Neural crest cell (in vitro differentiated cells): ENCODE results near the gene ADGRF5. TPM values are rescaled to one million over a fixed set of nuclear protein-coding genes. Genes with fewer than 3 reads are reported as not detected.

Experiments used
- DNase-seq: peaks from one replicate; pipeline ENCODE4 v3.0.0; 2021; ENCODE audit warnings: low read depth, mixed read lengths, low spot score
- H3K27ac Mint-ChIP-seq: one replicate; pipeline ENCODE4 v1.8.0; 2021; ENCODE audit warnings: mild to moderate bottlenecking, mixed read lengths; ENCODE audit not compliant: unreplicated experiment
- H3K27me3 Mint-ChIP-seq: 2 replicates; pipeline ENCODE4 v1.8.0; 2021; ENCODE audit warnings: low read depth, mild to moderate bottlenecking, mixed read lengths
- H3K36me3 Mint-ChIP-seq: 2 replicates; pipeline ENCODE4 v1.8.0; 2021; ENCODE audit warnings: low read depth, mild to moderate bottlenecking, mixed read lengths
- H3K4me1 Mint-ChIP-seq: 2 replicates; pipeline ENCODE4 v1.8.0; 2021; ENCODE audit warnings: mixed read lengths
- H3K4me3 Mint-ChIP-seq: one replicate; pipeline ENCODE4 v1.8.0; 2021; ENCODE audit warnings: mild to moderate bottlenecking, mixed read lengths
- H3K9me3 Mint-ChIP-seq: 2 replicates; pipeline ENCODE4 v1.8.0; 2021; ENCODE audit warnings: mixed read lengths
- CTCF ChIP-seq: fragments of 200-600 bp; sonication (generic); conservative IDR thresholded peaks from 2 replicates; pipeline ENCODE4 v1.5.0; 2021; ENCODE audit warnings: antibody characterized with exemption, mild to moderate bottlenecking
- total RNA-seq: library from RNA; stranded (reverse); gene quantifications from 2 replicates; pipeline ENCODE4 v1.2.1, GENCODE V29; 2021

ADGRF5 gene
- total RNA-seq, 1 donor from 2014 or later: 0.16 TPM

GRCh38 chr6:46923476-46923875 is 1.7 kb upstream of the ADGRF5 start:
- Mint-ChIP-seq H3K27ac (no peak overlapping the region), H3K4me1 (no peaks in the 10 kb centered on the region), H3K9me3 (peaks cover 3% of the 10 kb centered on the region), H3K27me3 (peaks cover 3% of the 10 kb centered on the region), H3K4me3 (no peak overlapping the region), H3K36me3 (no peaks in the 10 kb centered on the region)
- no peak for DNase-seq
- TF ChIP-seq CTCF: no peak

DNA sequence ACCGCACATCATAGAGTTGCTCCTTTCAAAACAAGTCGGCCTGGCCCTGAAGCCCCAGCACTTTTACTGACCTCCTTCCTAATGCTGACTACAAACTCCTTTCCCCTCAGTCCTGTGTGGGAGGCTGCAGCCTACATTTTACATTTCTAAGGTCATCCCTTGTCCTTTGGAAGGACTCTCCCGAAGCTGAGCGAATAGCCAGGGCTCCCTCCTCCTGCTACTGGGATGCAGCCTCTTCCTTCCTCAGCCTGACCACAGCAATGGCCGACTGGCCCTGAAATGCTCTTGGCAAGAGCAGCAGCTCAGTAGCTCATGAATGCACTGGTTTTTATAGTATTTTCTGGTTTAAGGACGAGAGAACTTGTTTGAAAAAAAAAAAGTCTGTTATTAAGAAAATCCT is 679 bp downstream of the ADGRF5 start:
- Mint-ChIP-seq H3K27me3 (peaks cover 3% of the 10 kb centered on the region), H3K4me3 (no peak overlapping the region), H3K4me1 (no peaks in the 10 kb centered on the region), H3K9me3 (peaks cover 3% of the 10 kb centered on the region), H3K36me3 (no peaks in the 10 kb centered on the region), H3K27ac (no peak overlapping the region)
- DNase-seq: no peak
- TF ChIP-seq CTCF: no peak

DNA sequence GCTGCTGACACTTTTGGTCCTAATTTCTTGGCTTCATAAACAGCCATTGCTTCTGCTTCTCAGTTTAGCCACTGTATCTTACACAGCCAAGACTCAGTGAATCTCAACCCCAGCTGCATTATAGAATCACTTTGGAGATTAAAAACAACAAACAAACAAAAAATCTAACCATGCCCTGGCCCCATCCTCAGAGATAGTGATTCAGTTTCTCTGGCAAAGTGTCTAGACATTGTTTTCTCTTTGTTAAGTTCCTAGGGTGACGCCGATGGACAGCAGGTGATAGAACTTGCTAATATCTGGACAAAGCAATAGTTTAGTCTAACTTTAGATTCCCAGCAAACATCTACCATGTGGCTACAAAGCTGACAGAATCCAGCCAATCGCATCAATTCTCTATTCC is 2.9 kb downstream of the ADGRF5 start:
- TF ChIP-seq CTCF: no peak
- H3K27me3 Mint-ChIP-seq: no peaks in the 10 kb centered on the region
- no peak overlapping the region for H3K4me3 Mint-ChIP-seq
- no peaks in the 10 kb centered on the region for H3K36me3 Mint-ChIP-seq
- peaks cover 6% of the 10 kb centered on the region for H3K4me1 Mint-ChIP-seq
- no peak for DNase-seq
- H3K27ac Mint-ChIP-seq: no peak overlapping the region
- H3K9me3 Mint-ChIP-seq: no peaks in the 10 kb centered on the region

DNA sequence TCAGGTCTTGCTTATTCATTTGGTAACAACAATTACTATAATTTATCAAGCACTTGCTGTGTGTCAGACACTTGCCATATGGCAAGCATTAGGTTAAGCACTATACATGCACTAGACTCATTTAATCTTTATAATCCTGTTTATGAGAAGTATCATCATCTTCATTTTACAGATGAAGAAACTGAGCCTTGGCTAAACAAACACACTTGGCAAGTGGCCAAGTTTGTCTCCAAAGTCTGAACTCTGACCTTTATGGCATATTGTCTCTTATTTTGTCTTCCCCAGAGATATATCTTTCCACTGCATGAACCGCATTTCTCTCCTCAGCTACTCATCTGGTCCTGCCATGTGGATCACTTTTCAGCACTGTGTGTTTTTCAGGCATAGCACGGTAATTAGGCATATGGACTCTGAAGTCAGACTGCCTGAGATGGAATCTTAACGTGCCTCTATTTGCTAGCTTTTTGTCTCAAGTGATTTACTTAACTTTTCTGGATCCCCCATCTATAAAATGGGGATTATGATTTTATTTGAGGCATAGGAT is 4.7 kb downstream of the ADGRF5 start:
- TF ChIP-seq CTCF: no peak
- Mint-ChIP-seq H3K27ac (no peak overlapping the region), H3K4me3 (no peak overlapping the region), H3K27me3 (no peaks in the 10 kb centered on the region), H3K4me1 (peaks cover 6% of the 10 kb centered on the region), H3K36me3 (no peaks in the 10 kb centered on the region), H3K9me3 (no peaks in the 10 kb centered on the region)
- no peak for DNase-seq

DNA sequence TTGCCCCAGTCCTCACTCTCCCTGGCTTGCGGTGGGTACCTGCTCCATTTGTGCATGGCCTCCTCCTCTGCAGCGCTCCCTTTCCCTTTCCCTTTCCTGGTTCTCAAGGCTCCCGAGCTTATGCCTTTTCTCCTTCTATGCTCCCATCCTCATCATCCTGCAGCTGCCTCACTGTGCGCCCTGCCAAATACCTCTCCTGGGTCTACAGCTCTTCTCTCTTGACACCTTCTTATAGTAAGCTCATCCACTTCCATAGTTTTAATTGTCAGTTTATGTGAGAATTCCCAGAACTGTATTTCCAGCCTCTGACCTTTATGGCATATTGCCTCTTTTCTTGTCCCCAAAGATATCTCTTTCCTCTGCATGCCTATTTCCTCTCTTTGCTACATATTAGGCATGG is 5.9 kb downstream of the ADGRF5 start:
- H3K36me3 Mint-ChIP-seq: no peaks in the 10 kb centered on the region

More for the DNA sequence above, 5.9 kb downstream of the ADGRF5 start:
- no peak for DNase-seq
- H3K9me3 Mint-ChIP-seq: no peaks in the 10 kb centered on the region
- H3K27me3 Mint-ChIP-seq: no peaks in the 10 kb centered on the region
- H3K4me3 Mint-ChIP-seq: no peak overlapping the region
- peaks cover 6% of the 10 kb centered on the region for H3K4me1 Mint-ChIP-seq
- TF ChIP-seq CTCF: no peak
- no peak overlapping the region for H3K27ac Mint-ChIP-seq
